Measurements from ENCODE around the gene SVOPL.

- no peak for TF ChIP-seq CTCF (IDR thresholded peaks at IDR 0.05; ENCODE audit: poor library complexity)
- no peak for TF ChIP-seq EZH2 (IDR thresholded peaks at IDR 0.05; ENCODE audit: borderline replicate concordance)
Observed at GRCh38 chr7:138749960-138750359, 48.8 kb upstream of the SVOPL start.

Measured in hepatocyte (in vitro differentiated cells).